ENCODE measurements around the gene PTGES3L. TPM values are rescaled to one million over a fixed set of nuclear protein-coding genes. Genes with fewer than 3 reads are reported as not detected.

PTGES3L gene
- total and polyA plus RNA-seq, 2 donors from 2014 or later, result 0.85 to 1.2 TPM

DNA sequence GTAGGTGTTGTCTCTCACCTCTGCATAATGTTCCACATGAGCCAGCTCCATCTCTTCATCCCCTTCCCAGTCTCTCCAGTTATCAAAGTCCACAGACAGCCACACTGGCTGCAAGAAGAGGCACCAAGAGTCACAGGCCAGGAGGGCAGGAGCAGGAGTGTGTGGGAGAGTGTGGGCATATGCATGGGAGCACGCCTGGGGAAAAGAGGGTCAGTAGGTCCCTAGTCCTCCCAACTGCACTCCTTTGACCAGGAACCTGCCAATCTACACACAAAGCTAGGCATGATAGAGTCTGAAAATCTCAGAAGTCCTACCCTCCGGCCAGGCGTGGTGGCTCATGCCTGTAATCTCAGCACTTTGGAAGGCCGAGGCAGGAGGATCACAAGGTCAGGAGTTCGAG, 8.3 kb downstream of the PTGES3L start:
- intact Hi-C loops (cut with DNase I), result no loop called here
- no peak overlapping the region for H3K9ac ChIP-seq (ENCODE audit: low read length in 3 of 3)
- TF ChIP-seq, protein P1, sequence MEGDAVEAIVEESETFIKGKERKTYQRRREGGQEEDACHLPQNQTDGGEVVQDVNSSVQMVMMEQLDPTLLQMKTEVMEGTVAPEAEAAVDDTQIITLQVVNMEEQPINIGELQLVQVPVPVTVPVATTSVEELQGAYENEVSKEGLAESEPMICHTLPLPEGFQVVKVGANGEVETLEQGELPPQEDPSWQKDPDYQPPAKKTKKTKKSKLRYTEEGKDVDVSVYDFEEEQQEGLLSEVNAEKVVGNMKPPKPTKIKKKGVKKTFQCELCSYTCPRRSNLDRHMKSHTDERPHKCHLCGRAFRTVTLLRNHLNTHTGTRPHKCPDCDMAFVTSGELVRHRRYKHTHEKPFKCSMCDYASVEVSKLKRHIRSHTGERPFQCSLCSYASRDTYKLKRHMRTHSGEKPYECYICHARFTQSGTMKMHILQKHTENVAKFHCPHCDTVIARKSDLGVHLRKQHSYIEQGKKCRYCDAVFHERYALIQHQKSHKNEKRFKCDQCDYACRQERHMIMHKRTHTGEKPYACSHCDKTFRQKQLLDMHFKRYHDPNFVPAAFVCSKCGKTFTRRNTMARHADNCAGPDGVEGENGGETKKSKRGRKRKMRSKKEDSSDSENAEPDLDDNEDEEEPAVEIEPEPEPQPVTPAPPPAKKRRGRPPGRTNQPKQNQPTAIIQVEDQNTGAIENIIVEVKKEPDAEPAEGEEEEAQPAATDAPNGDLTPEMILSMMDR (IDR thresholded peaks at IDR 0.05; ENCODE audit: borderline replicate concordance, extremely low read depth, insufficient read depth), result no peak
- FAIRE-seq (no peak), DNase-seq (no peak)
- H3K4me1 ChIP-seq (ENCODE audit: control insufficient read depth in 2 of 3, insufficient read depth in 2 of 3, low read depth in 1 of 3, low read length in 3 of 3), result no peaks in the 10 kb centered on the region
- no peaks in the 10 kb centered on the region for H3K9me3 ChIP-seq (ENCODE audit: control insufficient read depth in 2 of 3, insufficient read depth in 1 of 3, low read length in 3 of 3)
- H3K36me3 ChIP-seq (ENCODE audit: control insufficient read depth in 2 of 3, insufficient read depth in 3 of 3, low read length in 3 of 3), result no peaks in the 10 kb centered on the region
- H3K4me3 ChIP-seq (ENCODE audit: low read length in 3 of 3), result no peak overlapping the region
- H3K27ac ChIP-seq (ENCODE audit: low read depth in 2 of 2, low read length in 2 of 2), result no peak overlapping the region
- H3K27me3 ChIP-seq (ENCODE audit: control insufficient read depth, insufficient read depth, low read length), result no peaks in the 10 kb centered on the region

DNA sequence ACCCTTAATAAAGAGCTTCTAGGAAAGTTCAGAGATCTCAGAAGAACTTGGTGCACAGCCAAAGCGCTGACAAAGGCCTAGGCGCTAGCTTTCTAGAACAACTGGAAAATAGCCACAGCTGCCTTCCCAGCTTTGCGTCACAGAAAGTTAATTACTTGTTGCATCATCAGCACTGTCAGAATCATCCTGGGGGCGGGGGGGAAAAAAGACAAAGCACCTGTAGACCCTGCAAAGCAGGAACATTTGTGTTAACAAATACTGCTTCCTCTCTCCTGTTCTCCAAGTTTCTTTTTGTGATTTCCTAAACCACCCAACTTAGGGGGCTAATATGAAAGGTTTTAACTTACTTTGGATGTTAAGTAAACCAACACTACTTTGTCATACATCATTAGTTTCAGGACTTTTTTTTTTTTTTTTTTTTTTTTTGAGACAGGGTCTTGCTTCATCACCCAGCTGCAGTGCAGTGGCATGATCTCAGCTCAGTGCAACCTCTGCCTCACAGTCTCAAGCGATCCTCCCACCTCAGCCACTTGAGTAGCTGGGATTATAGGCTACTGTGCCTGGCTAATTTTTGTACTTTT, 10.8 kb downstream of the PTGES3L start:
- Histone ChIP-seq H3K4me1 (ENCODE audit: control insufficient read depth in 2 of 3, insufficient read depth in 2 of 3, low read depth in 1 of 3, low read length in 3 of 3) (no peaks in the 10 kb centered on the region), H3K9ac (ENCODE audit: low read length in 3 of 3) (no peak overlapping the region), H3K9me3 (ENCODE audit: control insufficient read depth in 2 of 3, insufficient read depth in 1 of 3, low read length in 3 of 3) (no peaks in the 10 kb centered on the region), H3K27ac (ENCODE audit: low read depth in 2 of 2, low read length in 2 of 2) (no peak overlapping the region), H3K27me3 (ENCODE audit: control insufficient read depth, insufficient read depth, low read length) (no peaks in the 10 kb centered on the region), H3K4me3 (ENCODE audit: low read length in 3 of 3) (no peak overlapping the region), H3K36me3 (ENCODE audit: control insufficient read depth in 2 of 3, insufficient read depth in 3 of 3, low read length in 3 of 3) (no peaks in the 10 kb centered on the region)
- FAIRE-seq, result no peak
- intact Hi-C loops (cut with DNase I), result no loop called here
- DNase-seq, result peak in 3 of 5 donors; percentile 61 to 74 (median 73)
- TF ChIP-seq, protein P1 (IDR thresholded peaks at IDR 0.05; ENCODE audit: borderline replicate concordance, extremely low read depth, insufficient read depth), result no peak

DNA sequence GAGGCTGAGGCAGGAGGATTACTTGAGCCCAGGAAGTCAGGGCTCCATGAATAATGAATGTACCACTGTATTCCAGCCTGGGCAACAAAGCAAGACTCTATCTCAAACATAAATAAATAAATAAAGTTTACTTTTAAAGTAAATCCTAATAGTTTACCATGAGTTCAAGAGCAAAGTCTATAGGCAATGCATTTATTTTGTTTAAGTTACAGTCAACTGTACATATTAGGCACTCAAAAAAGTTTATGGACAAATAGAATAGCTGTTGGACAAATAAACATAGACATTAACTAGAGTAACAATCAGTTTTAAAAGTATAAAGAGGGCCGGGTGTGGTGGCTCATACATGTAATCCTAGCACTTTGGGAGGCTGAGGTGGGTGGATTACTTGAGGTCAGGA, 12.0 kb downstream of the PTGES3L start:
- TF ChIP-seq, protein P1 (IDR thresholded peaks at IDR 0.05; ENCODE audit: borderline replicate concordance, extremely low read depth, insufficient read depth), result no peak
- FAIRE-seq (no peak), DNase-seq (no peak)
- intact Hi-C loops (cut with DNase I), result no loop called here
- Histone ChIP-seq H3K27me3 (ENCODE audit: control insufficient read depth, insufficient read depth, low read length) (no peaks in the 10 kb centered on the region), H3K27ac (ENCODE audit: low read depth in 2 of 2, low read length in 2 of 2) (no peak overlapping the region), H3K4me3 (ENCODE audit: low read length in 3 of 3) (no peak overlapping the region), H3K4me1 (ENCODE audit: control insufficient read depth in 2 of 3, insufficient read depth in 2 of 3, low read depth in 1 of 3, low read length in 3 of 3) (peaks cover 0 to 5% (median 0%) of the 10 kb centered on the region in 3 donors), H3K9ac (ENCODE audit: low read length in 3 of 3) (no peak overlapping the region), H3K9me3 (ENCODE audit: control insufficient read depth in 2 of 3, insufficient read depth in 1 of 3, low read length in 3 of 3) (no peaks in the 10 kb centered on the region), H3K36me3 (ENCODE audit: control insufficient read depth in 2 of 3, insufficient read depth in 3 of 3, low read length in 3 of 3) (no peaks in the 10 kb centered on the region)

All from kidney (tissue), 14 donors.